HG03196 (cell line): ENCODE measurements around the gene RETREG1.
"Not testable (repeated sequence)": the region's sequence is repeated elsewhere in the genome, so short reads cannot be mapped to it uniquely, and the experiment has no call there.

Experiments used
- ATAC-seq: cut with Tn5 transposase; IDR thresholded peaks from one replicate; pipeline ENCODE4 v1.9.1; 2021; ENCODE audit not compliant: unreplicated experiment

The RETREG1 gene, protein sequence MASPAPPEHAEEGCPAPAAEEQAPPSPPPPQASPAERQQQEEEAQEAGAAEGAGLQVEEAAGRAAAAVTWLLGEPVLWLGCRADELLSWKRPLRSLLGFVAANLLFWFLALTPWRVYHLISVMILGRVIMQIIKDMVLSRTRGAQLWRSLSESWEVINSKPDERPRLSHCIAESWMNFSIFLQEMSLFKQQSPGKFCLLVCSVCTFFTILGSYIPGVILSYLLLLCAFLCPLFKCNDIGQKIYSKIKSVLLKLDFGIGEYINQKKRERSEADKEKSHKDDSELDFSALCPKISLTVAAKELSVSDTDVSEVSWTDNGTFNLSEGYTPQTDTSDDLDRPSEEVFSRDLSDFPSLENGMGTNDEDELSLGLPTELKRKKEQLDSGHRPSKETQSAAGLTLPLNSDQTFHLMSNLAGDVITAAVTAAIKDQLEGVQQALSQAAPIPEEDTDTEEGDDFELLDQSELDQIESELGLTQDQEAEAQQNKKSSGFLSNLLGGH

DNA sequence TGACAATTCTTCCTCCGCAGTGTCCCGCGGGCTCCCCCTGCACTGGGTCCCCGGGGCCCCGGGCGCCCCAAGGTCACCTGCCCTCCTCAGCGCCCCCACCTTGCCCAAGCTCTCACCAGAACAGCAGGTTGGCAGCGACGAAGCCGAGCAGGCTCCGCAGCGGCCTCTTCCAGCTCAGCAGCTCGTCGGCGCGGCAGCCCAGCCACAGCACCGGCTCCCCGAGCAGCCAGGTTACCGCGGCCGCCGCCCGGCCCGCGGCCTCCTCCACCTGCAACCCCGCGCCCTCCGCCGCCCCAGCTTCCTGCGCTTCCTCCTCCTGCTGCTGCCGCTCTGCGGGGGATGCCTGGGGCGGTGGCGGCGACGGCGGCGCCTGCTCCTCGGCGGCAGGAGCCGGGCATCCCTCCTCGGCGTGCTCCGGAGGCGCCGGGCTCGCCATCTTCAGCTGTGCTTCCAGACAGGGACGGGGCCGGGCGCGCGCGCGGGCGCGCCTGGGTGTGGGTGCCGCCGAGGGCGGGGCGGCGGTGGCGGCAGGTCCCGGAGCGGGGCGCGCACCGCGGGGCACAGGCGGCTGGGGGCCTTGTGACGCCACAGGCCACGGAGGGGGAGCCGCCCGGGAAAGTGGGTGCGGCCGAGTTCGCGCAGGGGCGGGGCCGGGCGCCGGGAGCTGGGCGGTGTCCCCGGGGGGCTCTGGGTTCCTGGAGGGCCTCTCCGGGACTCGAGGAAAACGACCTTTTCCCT lies at the start of gene RETREG1:
TSS of gene RETREG1 (minus strand) at position 462 of the 738 bp plus-strand sequence. CDS start at position 436, 26 bp downstream.
- ATAC-seq, result peak; percentile 73

DNA sequence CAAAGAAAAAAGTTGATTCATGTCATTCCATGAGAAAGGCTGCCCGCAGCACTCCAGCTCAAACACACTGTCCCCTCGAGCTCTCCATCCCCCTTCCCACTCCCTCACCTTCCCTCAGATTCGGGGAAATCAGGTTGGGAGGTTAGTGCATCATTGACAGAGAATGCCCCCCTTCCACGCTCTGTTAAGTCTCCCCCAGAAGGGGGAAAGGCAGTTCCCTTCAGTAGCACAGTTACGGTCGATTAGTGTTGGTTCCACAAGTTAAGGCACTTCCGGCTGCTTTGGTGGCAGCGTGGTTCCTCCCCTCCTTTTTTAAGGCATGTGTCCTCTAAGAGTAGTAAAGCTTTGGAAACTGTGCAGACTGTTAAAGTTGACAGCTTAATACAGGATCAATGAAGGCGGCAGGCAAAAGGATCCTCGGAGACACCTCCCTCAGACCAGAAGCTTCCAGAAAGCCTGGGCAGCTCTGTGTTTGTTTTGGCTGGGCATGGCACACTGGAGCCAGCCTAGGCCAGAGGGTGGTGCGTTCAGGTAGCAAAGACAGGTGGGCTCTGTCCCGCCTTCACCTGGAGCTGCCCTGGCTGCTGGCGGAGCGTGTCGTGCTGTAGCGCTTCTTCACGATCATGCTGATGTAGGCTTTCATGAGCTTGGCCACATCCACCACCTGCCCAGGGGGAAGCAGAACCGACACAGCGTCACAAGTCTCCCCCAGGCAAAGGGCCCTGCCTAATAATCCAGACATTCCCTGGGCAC lies 49.5 kb upstream of the RETREG1 start:
- no peak for ATAC-seq

DNA sequence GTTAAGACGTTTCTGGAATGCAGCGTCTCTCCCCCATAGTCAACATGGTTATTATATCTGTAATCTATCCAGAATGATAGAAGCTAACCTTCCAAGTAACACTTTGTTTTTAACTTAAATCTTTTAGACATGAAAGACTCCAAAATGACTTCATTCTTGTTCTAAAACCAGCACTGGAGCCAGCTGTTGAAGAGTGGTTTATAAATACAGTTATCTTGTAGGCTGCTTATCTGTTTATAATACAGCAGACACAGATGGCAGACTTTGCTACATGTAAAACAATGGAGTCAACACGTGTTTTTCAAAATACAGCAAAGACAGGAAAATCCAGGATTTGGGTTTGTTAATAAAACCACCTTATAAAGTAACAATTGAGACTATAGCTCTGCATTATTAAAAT lies 48.8 kb upstream of the RETREG1 start:
- no peak for ATAC-seq

DNA sequence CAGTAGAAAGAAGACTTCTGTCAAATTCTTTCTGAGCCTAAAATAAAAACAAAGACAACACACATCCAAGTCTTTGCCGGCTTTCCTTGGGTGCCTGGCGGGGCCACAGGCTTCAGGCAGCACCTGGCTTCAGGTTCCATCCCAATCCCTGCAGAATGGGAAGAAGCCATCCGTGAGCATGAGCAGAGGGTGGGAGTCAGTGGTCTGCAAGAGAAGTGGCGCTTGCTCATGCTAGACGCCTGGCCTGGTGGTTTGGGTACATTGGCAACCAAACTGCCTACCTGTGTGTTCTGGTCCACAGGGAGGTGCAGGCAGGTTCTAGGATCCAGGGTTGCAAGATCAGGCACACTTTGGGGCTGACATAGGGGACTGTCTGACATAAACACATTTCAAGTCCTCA lies 47.6 kb upstream of the RETREG1 start:
- no peak for ATAC-seq

DNA sequence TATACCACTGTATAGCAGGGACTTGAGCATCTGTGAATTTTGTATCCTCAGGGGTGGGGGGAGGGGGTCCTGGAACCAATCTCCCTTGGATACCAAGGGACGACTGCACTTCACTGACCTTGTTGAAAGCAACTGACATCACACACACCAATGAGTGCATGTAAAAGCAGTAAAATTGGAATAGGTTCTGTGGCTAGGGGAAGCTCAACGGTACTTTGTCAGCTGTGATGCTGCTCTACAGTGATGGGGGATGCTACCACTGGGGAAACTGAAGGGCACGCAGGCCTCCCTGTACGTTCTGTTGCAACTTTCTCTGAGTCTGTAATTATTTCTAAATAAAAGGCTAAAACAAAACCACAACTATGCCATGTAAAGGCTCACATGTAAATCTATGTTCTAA lies 47.0 kb upstream of the RETREG1 start:
- ATAC-seq, result no peak

DNA sequence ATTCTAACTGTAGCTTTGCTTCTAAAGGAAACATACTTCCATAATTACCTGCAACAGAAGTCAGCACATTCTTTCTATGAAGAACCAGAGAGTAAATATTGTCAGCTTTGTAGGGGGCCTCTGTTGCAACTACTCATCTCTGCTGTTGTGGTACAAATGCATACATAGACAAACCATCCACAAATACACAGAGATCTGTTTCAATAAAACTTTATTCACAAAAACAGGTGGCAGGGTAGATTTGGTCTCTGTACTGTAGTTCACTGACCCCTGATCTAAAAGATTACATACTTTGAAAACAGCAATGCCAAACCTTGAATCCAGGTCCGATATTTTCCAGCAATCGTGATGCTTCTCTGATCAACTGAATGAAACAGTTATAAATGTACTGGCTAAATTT lies 44.9 kb upstream of the RETREG1 start:
- ATAC-seq, result no peak

DNA sequence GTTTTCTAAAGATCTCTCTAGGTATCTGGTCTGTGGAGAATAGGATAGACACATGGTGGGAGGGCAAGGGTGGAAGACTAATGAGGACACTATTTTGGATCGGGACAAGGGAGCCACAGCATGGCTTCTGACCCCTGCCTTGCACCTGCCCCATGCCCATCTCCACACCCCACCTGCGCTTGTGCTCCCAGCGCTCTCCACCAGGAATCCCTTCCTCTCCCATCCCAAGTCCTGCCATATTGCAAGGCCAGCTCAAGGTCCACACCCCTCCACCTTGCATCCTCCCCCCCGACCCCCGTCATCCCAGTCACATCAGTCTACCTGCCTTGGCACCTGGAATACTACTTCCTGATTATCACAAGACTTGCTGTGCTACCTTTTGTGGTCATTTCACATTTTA lies 44.2 kb upstream of the RETREG1 start:
- ATAC-seq, result no peak

DNA sequence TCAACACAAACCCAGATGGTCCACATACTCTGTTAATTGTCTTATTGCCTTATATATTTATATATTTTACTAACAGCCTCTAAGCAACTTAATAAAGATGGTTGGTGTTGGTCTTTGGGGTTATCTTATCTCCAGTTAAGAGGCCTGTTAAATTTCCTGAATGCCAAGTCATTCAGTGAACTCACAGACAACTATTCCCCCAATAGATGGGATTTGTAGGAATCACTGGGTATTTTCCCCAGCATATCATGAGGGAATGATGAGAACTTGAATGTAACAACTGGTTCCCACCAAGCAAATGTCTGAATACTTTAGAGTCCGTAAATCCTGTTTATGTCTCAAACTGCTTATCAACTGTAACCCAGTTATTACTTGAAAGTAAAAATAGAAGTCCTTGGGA lies 42.7 kb upstream of the RETREG1 start:
- ATAC-seq, result no peak

DNA sequence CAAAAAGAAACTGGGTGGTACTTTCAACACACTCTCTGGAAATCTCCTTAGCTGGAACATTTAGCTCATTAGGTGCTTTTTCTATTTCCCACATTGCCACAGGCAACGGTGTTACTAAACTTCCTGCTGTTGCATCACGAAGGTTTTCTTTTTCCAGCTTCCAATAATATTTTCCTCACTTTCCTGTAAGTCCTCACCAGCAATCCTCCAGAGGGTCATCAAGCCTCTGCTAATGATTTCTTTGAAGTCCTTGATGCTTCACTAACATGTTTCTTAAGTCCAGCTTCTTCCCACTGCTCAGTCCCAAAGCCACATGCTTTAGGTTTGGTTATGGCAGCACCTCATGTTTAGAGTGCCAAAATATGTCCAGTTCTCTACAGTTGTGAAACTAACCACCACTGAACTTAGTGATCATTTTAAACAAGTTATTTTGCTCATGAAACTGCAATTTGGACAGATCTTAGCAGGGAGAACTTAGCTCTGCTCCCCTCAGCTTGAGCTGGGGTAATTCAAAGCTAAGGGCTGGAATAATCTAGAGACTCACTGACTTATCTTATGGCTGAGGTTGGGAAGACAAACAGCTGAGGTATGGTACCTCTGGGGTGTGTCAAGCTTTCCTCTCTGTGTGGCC lies 39.9 kb upstream of the RETREG1 start:
- ATAC-seq, result no peak

DNA sequence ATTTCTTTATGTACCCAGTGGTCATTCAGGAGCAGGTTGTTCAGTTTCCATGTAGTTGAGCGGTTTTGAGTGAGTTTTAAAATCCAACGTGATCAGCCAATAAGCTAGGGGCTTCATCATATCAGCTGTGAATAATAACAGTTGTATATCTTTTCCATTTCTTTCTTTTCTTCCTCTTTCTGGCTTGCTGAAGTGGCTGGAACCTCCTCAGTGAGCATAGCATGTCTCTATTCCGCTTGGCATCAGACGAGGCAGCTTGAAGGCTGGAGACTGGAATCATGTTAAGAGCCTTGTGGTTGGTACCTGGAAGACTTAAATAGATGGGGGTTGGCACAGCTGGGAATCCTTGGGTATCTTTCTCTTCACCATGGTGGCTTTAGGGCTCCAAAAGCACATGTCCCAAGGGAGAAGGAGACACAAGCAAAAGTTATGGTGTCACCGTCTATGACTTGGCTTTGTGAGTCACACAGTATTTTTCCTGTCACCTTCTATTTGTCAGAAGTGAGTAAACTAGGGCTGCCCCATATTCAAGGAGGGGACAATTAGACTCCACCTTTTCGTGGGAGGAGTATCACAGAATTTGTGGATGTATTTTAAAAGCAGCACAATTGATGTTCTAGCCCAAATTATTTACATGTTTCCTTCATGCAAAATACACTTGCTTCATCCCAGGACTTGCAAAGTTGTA lies 38.0 kb upstream of the RETREG1 start:
- ATAC-seq, result no peak

DNA sequence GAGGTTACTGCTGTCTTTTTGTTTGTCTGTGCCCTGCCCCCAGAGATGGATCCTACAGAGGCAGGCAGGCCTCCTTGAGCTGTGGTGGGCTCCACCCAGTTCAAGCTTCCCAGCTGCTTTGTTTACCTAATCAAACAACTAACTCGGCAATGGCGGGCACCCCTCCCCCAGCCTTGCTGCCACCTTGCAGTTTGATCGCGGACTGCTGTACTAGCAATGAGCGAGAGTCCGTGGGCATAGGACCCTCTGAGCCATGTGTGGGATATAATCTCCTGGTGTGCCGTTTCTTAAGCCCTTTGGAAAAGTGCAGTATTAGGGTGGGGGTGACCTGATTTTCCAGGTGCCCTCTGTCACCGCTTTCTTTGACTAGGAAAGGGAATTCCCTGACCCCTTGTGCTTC lies 31.9 kb upstream of the RETREG1 start:
- ATAC-seq, result not testable (repeated sequence)

DNA sequence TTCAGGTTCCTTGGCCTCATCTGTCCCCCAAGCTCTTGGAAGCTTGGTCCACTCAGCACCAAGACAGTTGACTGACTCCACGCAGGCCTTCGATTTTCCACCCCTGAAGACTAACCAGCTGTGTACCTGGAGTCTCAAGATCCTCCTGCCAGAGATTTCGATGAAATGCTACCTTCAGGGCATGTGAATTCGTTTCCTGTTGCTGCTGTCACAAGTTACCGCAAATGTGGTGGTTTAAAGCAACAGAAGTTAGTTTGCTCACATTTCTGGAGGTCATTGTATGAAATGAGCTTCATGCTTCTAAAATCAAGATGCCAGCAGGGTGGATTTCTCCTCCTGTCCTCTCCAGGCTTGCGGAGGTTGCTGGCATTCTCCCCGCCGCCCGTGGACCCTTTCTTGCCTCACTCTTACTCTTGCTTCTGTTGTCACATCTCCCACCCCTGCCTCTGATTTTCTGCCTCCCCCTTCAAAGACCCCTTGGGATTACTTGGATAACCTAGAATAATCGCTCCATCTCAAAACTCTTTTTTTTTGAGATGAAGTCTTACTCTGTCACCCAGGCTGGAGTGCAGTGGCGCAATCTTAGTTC lies 27.6 kb upstream of the RETREG1 start:
- ATAC-seq, result no peak

DNA sequence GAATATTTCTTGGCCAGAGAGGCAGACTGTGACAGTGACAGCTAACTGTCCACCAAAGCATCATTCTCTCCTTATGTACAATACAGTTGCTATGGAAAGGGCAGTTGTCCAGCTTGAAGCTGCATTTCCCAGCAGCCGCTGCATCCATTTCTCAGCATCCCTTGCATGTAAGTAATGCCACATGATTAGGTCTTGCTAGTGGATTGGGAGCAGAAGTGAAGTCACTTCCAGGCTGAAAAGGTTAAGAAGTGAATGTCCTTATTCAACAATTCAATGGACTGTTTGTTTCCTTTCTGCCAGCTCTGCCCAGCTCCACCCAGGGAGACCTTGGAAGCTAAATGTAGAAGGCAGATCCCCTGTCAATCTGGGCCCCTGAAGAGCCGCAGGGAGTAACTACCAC lies 26.1 kb upstream of the RETREG1 start:
- no peak for ATAC-seq

DNA sequence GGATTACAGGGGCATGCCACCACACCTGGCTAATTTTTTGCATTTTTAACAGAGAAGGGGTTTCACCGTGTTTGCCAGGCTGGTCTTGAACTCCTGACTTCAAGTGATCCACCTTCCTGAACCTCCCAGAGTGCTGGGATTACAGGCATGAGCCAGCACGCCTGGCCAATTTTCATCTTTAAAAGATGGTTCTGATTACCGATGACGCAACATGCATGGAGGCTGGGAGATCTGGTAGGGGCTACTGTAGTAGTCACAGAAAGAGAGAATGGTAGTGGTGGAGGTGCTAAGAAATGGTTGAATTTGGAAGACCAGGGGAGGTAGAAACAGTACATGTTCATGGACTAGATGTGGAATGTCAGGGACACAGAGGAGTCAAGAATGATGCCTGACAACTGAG lies 22.4 kb upstream of the RETREG1 start:
- ATAC-seq, result no peak

DNA sequence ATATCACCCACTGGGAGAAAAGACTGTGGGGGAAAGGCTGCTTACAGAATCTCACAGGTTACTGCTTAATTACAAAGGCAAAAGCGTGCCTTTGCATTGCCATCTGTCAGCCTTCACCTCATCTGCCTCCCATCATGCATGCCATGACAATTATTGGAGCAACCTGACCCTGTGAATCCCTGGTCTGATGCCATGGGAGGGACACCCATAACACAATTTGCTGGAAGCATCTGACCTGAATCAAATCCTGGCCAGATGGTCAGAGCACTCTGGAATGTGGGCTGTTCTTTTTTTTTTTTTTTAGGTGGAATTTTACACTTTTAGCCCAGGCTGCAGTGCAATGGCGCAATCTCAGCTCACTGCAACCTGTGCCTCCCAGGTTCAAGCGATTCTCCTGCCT lies 11.6 kb upstream of the RETREG1 start:
- no peak for ATAC-seq

DNA sequence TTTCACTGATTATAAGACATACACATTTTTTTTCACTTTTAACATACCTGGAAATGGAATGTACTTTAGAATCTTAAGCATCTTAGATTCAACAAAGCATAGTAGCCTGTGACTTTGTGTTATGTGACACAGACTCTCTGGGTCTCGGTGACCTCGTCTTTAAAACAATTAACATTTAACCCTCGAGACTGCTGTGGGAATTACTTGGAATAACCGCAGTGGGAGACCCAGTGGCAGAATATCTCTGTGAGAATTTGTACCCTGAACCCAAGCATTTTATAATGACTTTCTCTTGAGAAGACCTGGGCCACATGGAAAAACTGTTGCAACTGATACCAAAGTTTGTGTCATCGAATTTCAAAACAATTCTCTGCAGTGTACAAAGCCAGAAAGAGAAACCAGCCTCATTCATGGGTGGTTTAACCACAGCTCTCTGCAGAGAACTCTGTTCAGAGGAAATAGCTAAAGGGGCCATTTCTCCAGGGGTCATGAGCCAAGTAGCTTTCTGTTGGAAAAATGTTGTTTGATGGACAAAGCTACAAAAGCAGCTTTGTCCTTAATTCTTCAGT lies 10.0 kb upstream of the RETREG1 start:
- peak; percentile 57 for ATAC-seq

DNA sequence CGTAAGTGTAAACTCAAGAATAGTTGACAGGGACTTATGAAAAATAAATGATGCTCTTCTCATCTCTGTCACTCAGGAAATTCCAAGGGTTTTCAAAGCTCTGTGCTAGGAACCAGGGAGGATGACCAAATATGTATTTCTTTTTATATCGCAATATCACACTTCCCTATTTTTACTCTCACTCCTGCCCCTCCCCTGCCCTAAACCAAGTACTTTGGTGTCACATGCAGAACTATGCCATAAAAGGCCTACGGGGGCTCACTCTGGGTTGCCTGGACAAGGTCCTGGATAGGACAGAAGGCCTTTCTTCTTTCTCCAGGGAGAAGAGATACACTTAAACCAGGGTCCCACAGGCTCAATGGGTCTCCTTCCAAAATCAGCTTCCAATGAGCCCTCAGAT lies 8.3 kb upstream of the RETREG1 start:
- no peak for ATAC-seq

DNA sequence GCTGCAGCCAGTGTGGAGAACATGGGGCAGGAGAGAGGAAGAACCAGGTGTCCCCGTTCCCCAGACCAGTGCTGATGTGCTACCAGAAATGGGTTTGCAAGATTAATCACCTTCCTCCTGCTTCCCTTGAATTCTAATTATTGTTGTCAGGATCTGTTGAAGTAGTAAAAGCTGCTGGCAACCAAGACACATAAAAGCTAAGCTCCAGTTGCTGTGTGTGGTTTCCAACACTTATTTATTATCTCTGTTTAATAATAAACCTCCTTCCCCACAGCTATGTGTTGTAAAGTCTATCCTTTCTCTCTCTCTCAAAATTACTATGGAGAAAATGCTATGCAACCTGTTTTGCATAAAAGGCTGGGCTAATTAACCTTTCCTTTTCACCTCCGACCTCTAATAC lies 2.3 kb upstream of the RETREG1 start:
- no peak for ATAC-seq

DNA sequence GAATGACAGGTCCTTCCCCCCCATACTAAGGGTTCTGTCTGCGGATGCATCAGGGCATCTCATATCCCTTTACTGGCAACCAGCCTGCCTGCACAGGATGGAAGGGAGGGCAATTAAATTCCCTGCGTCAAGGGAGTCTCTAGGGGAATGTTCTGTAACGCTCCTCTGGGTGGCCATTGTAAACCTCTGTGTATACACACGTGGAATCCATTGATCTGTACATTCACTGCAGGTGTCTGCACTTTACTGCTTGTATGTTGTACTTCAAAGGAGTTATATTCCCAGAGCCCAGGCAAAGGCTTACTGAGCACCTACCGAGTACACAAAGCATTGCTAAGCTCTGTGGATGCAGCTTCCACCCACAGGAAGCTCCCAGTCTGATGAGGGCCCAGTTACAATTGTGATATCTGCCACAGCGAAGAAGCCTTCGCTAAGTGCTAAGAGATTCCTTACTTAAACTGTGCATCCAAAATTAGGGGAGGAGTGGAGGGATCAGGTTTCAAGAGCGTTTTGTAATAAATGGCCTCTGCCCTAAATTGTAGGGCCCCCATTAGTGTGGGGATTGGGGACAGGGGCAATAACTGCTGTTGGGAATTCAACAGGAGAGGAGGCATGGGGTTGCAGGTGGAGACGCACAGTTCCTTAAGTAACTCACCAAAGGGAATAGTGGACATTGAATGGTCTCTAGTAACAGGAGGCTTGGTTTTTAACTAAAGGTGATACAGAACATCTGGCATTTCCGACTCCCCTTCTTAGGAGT lies 1.5 kb upstream of the RETREG1 start:
- ATAC-seq, result no peak
